K562 (cell line): Measurements from ENCODE around the gene GDF11. TPM values are rescaled to one million over a fixed set of nuclear protein-coding genes. Genes with fewer than 3 reads are reported as not detected.

Experiments
- BRD9 ChIP-seq: fragments of 450-650 bp; IDR thresholded peaks from 2 replicates; pipeline ENCODE4 v1.6.1; 2018; ENCODE audit warnings: low read depth; ENCODE audit not compliant: partially characterized antibody
- CBFB ChIP-seq: sonication (generic); formaldehyde crosslinking; IDR thresholded peaks from 2 replicates; pipeline ENCODE4 v1.4.0; 2020; ENCODE audit warnings: mild to moderate bottlenecking, missing genetic modification reagents
- CHD2 ChIP-seq: IDR thresholded peaks from 2 replicates; pipeline ENCODE4 v1.6.1; 2011; ENCODE audit warnings: low read depth, low read length
- CSDE1 ChIP-seq, 2 experiments: fragments of 450-650 bp; IDR thresholded peaks; 2 replicates each; pipeline ENCODE4 v1.6.1; 2016; ENCODE audit warnings: mild to moderate bottlenecking in 1 of 2
- DACH1 ChIP-seq: fragments of 450-650 bp; IDR thresholded peaks from 2 replicates; pipeline ENCODE4 v1.6.1; 2018; ENCODE audit not compliant: partially characterized antibody
- EP400 ChIP-seq: fragments of 450-650 bp; IDR thresholded peaks from 2 replicates; pipeline ENCODE4 v1.6.1; 2017; ENCODE audit warnings: antibody characterized with exemption, mild to moderate bottlenecking, moderate library complexity
- HMG20B ChIP-seq: fragments of 250-450 bp; sonication (Bioruptor Pico); IDR thresholded peaks from 2 replicates; pipeline ENCODE4 v1.5.0; 2021; ENCODE audit warnings: mild to moderate bottlenecking
- IRF9 ChIP-seq: fragments of 450-650 bp; IDR thresholded peaks from 2 replicates; pipeline ENCODE4 v1.6.1; 2016; ENCODE audit warnings: missing biosample characterization, missing genetic modification characterization
- LEF1 ChIP-seq: fragments of 450-650 bp; IDR thresholded peaks from 2 replicates; pipeline ENCODE4 v1.6.1; 2016; ENCODE audit warnings: mild to moderate bottlenecking
- MTA3 ChIP-seq: fragments of 450-650 bp; formaldehyde crosslinking; IDR thresholded peaks from 2 replicates; pipeline ENCODE4 v1.6.1; 2017; ENCODE audit warnings: mild to moderate bottlenecking, borderline replicate concordance
- NFIC ChIP-seq: fragments of 450-650 bp; IDR thresholded peaks from 2 replicates; pipeline ENCODE4 v1.6.1; 2017; ENCODE audit warnings: mild to moderate bottlenecking, inconsistent platforms
- RBBP5 ChIP-seq: fragments of 200-600 bp; sonication (generic); IDR thresholded peaks from 2 replicates; pipeline ENCODE4 v1.6.1; 2012; ENCODE audit warnings: borderline replicate concordance, mild to moderate bottlenecking, low read length, control low read depth, inconsistent platforms; ENCODE audit not compliant: insufficient read depth, poor library complexity, severe bottlenecking
- RERE ChIP-seq: sonication (generic); formaldehyde crosslinking; IDR thresholded peaks from 2 replicates; pipeline ENCODE4 v1.8.0; 2023; ENCODE audit warnings: missing genetic modification reagents, mild to moderate bottlenecking, borderline replicate concordance
- SNRNP70 ChIP-seq: fragments of 200-400 bp; formaldehyde crosslinking; optimal IDR thresholded peaks from 2 replicates; pipeline ENCODE3; 2017; ENCODE audit warnings: low read depth, low read length
- SPI1 ChIP-seq: IDR thresholded peaks from 2 replicates; pipeline ENCODE4 v1.6.1; 2011; ENCODE audit warnings: low read depth, low read length, control low read depth, borderline replicate concordance
- TCF7 ChIP-seq: sonication (generic); IDR thresholded peaks from 2 replicates; pipeline ENCODE4 v1.6.1; 2016; ENCODE audit warnings: antibody characterized with exemption, borderline replicate concordance
- TFE3 ChIP-seq: fragments of 450-650 bp; formaldehyde crosslinking; IDR thresholded peaks from 2 replicates; pipeline ENCODE4 v1.4.0; 2020; ENCODE audit warnings: mild to moderate bottlenecking, mixed read lengths
- ZNF165 ChIP-seq: fragments of 250-450 bp; sonication (Bioruptor Pico); IDR thresholded peaks from 2 replicates; pipeline ENCODE4 v1.4.0; 2020; ENCODE audit warnings: borderline replicate concordance
- ZNF398 ChIP-seq: fragments of 250-450 bp; sonication (Bioruptor Pico); IDR thresholded peaks from 2 replicates; pipeline ENCODE4 v1.8.0; 2021; ENCODE audit warnings: moderate library complexity, mild to moderate bottlenecking, inconsistent platforms
- polyA plus RNA-seq, 8 experiments: library from polyadenylated mRNA; depleted of rRNA in 4 of 8; stranded (reverse) in 5 of 8; unstranded in 3 of 8; fragments of >200 nt; fragmentation: Nextera tagmentation in 2 of 8; fragmentation: Illumina TruSeq in 1 of 8; extraction: Ambion mirVana in 2 of 8; extraction: Trizol in 1 of 8; gene quantifications; 2 replicates each; pipeline versions ENCODE4 v1.2.1 to v1.2.3, GENCODE V29; 2011 to 2014; ENCODE audit warnings: inconsistent platforms in 1 of 8, missing spikeins in 1 of 8
- total RNA-seq, 7 experiments: library from RNA; depleted of rRNA in 6 of 7; stranded (reverse); fragments of >200 nt in 6 of 7; fragmentation: Illumina TruSeq in 2 of 7; extraction: Trizol in 2 of 7; gene quantifications; 2 replicates each; pipeline versions ENCODE4 v1.2.1 to v1.2.3, GENCODE V29; 2011 to 2021; ENCODE audit warnings: low replicate concordance in 1 of 7

The GDF11 gene
- total and polyA plus RNA-seq, 9 of the 15 experiments (the other 6 are each of a cell fraction or from before 2014, with no cell fraction given) = 1.4 to 15.7 (median 4.8) TPM

GRCh38 chr12:55742719-55743405 lies at the start of gene GDF11 (continued):
- TF ChIP-seq SPI1 (no peak), CBFB (CRISPR knock-in tag) (no peak), CHD2 (no peak), IRF9 (tag) (no peak), MTA3 (peak; percentile 23), NFIC (peak; percentile 57), HMG20B (CRISPR knock-in tag) (no peak), DACH1 (no peak), RBBP5 (no peak), CSDE1 (IDR thresholded peaks at IDR 0.05) (peak in 1 of 2 experiments; percentile 78; a peak in 3 of 4 replicates), RERE (CRISPR knock-in tag) (no peak), BRD9 (peak; percentile 80), TCF7 (no peak), TFE3 (CRISPR knock-in tag) (no peak; the same call in 1 of the 2 replicates), EP400 (peak; percentile 59; the same call in 1 of the 2 replicates), ZNF398 (CRISPR knock-in tag) (no peak), SNRNP70 (no peak), ZNF165 (CRISPR knock-in tag) (no peak), LEF1 (peak; percentile 59; the same call in 1 of the 2 replicates)
